HCT116 (cell line): Measurements from ENCODE around the gene TSPAN14. TPM values are rescaled to one million over a fixed set of nuclear protein-coding genes. Genes with fewer than 3 reads are reported as not detected.
"Not testable (repeated sequence)": the region's sequence is repeated elsewhere in the genome, so short reads cannot be mapped to it uniquely, and the experiment has no call there.

Experiments used
- ATAC-seq: fragments of 200-7000 bp; cut with Tn5 transposase; 2 replicates; pipeline ENCODE4 v1.9.1; 2020; ENCODE audit warnings: mild to moderate bottlenecking, moderate library complexity
- BruUV-seq: library from RNA; stranded (reverse); fragments of 400-500 nt; replicated peaks from 2 replicates; lab custom pipeline; 2021; lab: Mats Ljungman, UMichigan
- CTCF ChIA-PET: fragments of 300-600 bp; sonication (Branson Sonifier 250); formaldehyde crosslinking; loops from one replicate; lab custom pipeline; 2021; ENCODE audit warnings: antibody characterized with exemption; lab: Charles Lee
- POLR2A ChIA-PET: fragments of 300-600, 350-600 bp; sonication (Branson Sonifier 250); formaldehyde crosslinking; loops from one replicate; lab custom pipeline; 2021; ENCODE audit warnings: antibody characterized with exemption; lab: Charles Lee
- RAD21 ChIA-PET, 2 experiments: fragments of 300-600 bp; sonication (Branson Sonifier 250); formaldehyde crosslinking; loops; one replicate each; lab custom pipeline; 2023; ENCODE audit warnings: low total read pairs in 2 of 2; ENCODE audit not compliant: uncharacterized antibody in 2 of 2, unreplicated experiment in 2 of 2, low non-redundant PET in 1 of 2; lab: Charles Lee
- DNase-seq: peaks from one replicate; pipeline ENCODE4 v3.0.0-alpha.2; 2010; ENCODE audit warnings: low read depth, low spot score
- H2AFZ ChIP-seq: fragments of 200-600 bp; shearing (Covaris generic), sonication (generic); 2 replicates; pipeline ENCODE4 v1.6.1; 2017; ENCODE audit warnings: low read depth, mixed run types, mixed read lengths, antibody characterized with exemption, low read length; ENCODE audit not compliant: poor library complexity, severe bottlenecking
- H3K27ac ChIP-seq: 2 replicates; pipeline ENCODE4 v1.5.1; 2012; ENCODE audit warnings: low read depth, low read length
- H3K27me3 ChIP-seq: fragments of 200-600 bp; sonication (generic); 2 replicates; pipeline ENCODE4 v1.6.1; 2016; ENCODE audit warnings: mixed run types, low read length, mixed read lengths; ENCODE audit not compliant: insufficient read depth
- H3K36me3 ChIP-seq, 2 experiments: fragments of 200-500 bp in 1 of 2; fragments of 200-600 bp in 1 of 2; sonication (Bioruptor generic) in 1 of 2; sonication (generic) in 1 of 2; 2 replicates each; pipeline versions ENCODE4 v1.5.1 to v1.6.1; 2014 to 2016; ENCODE audit warnings: low read length in 2 of 2, inconsistent platforms in 1 of 2, mixed read lengths in 1 of 2, mixed run types in 1 of 2; ENCODE audit not compliant: insufficient read depth in 2 of 2, control insufficient read depth in 1 of 2
- H3K4me1 ChIP-seq, 2 experiments: fragments of 200-600 bp in 1 of 2; sonication (generic) in 1 of 2; 2 replicates each; pipeline versions ENCODE4 v1.5.1 to v1.6.1; 2012 to 2017; ENCODE audit warnings: low read length in 2 of 2, inconsistent platforms in 1 of 2, mild to moderate bottlenecking in 1 of 2, mixed read lengths in 1 of 2, mixed run types in 1 of 2, moderate library complexity in 1 of 2; ENCODE audit not compliant: insufficient read depth in 2 of 2, control insufficient read depth in 1 of 2
- H3K4me2 ChIP-seq: fragments of 200-600 bp; sonication (generic); 2 replicates; pipeline ENCODE4 v1.6.1; 2017; ENCODE audit warnings: mixed run types, low read length, mixed read lengths
- H3K4me3 ChIP-seq, 2 experiments: fragments of 200-600 bp in 1 of 2; sonication (generic) in 1 of 2; replicated peaks in 1 of 2; 2 replicates each; pipeline ENCODE4 v1.5.1; 2011 to 2016; ENCODE audit warnings: low read length in 2 of 2, control low read depth in 1 of 2, low read depth in 1 of 2, mild to moderate bottlenecking in 1 of 2, mixed read lengths in 1 of 2, mixed run types in 1 of 2
- H3K79me2 ChIP-seq: fragments of 200-600 bp; sonication (generic); 2 replicates; pipeline ENCODE4 v1.6.1; 2017; ENCODE audit warnings: mild to moderate bottlenecking, mixed run types, low read length, moderate library complexity, mixed read lengths; ENCODE audit not compliant: insufficient read depth
- H3K9ac ChIP-seq: fragments of 200-600 bp; sonication (generic); 2 replicates; pipeline ENCODE4 v1.6.1; 2016; ENCODE audit warnings: low read length, mixed read lengths
- H3K9me2 ChIP-seq: fragments of 200-600 bp; sonication (generic), shearing (Covaris generic); 2 replicates; pipeline ENCODE4 v1.6.1; 2017; ENCODE audit warnings: mixed run types, mild to moderate bottlenecking, moderate library complexity; ENCODE audit not compliant: insufficient read depth
- H3K9me3 ChIP-seq, 2 experiments: fragments of 200-500 bp in 1 of 2; fragments of 200-600 bp in 1 of 2; sonication (Bioruptor generic) in 1 of 2; sonication (generic) in 1 of 2; 2 replicates each; pipeline ENCODE4 v1.6.1; 2014 to 2017; ENCODE audit warnings: low read length in 2 of 2, mixed read lengths in 2 of 2, inconsistent platforms in 1 of 2, low read depth in 1 of 2, mild to moderate bottlenecking in 1 of 2, mixed run types in 1 of 2, moderate library complexity in 1 of 2; ENCODE audit not compliant: control insufficient read depth in 1 of 2, insufficient read depth in 1 of 2
- H4K20me1 ChIP-seq: fragments of 200-600 bp; sonication (generic), shearing (Covaris generic); 2 replicates; pipeline ENCODE4 v1.6.1; 2017; ENCODE audit warnings: mixed run types, mild to moderate bottlenecking, moderate library complexity; ENCODE audit not compliant: insufficient read depth
- CBX3 ChIP-seq: IDR thresholded peaks from 2 replicates; pipeline ENCODE4 v1.6.1; 2012; ENCODE audit warnings: low read depth
- CEBPB ChIP-seq: IDR thresholded peaks from 2 replicates; pipeline ENCODE4 v1.6.1; 2012; ENCODE audit warnings: low read depth
- CTCF ChIP-seq, 3 experiments: fragments of 200-600 bp in 1 of 3; sonication (generic) in 1 of 3; IDR thresholded peaks in 2 of 3; conservative IDR thresholded peaks in 1 of 3; 2 replicates each; pipeline ENCODE4 v1.5.1; 2012 to 2017; ENCODE audit warnings: low read depth in 2 of 3, low read length in 2 of 3, antibody characterized with exemption in 1 of 3, borderline replicate concordance in 1 of 3, control low read depth in 1 of 3, mild to moderate bottlenecking in 1 of 3, mixed read lengths in 1 of 3, mixed run types in 1 of 3, moderate library complexity in 1 of 3; ENCODE audit not compliant: insufficient read depth in 1 of 3
- EGR1 ChIP-seq: IDR thresholded peaks from 2 replicates; pipeline ENCODE4 v1.6.1; 2012; ENCODE audit warnings: low read depth
- ELF1 ChIP-seq: IDR thresholded peaks from 2 replicates; pipeline ENCODE4 v1.6.1; 2012; ENCODE audit warnings: low read depth, borderline replicate concordance
- EZH2 ChIP-seq: fragments of 200-600 bp; sonication (generic); IDR thresholded peaks from 2 replicates; pipeline ENCODE4 v1.6.1; 2017; ENCODE audit warnings: antibody characterized with exemption, mixed run types
- EZH2phosphoT487 ChIP-seq: fragments of 200-600 bp; IDR thresholded peaks from 2 replicates; pipeline ENCODE4 v1.6.1; 2018; ENCODE audit warnings: antibody characterized with exemption, borderline replicate concordance
- FOSL1 ChIP-seq: IDR thresholded peaks from 2 replicates; pipeline ENCODE4 v1.6.1; 2012; ENCODE audit warnings: low read depth
- JUND ChIP-seq: IDR thresholded peaks from 2 replicates; pipeline ENCODE4 v1.6.1; 2012
- POLR2A ChIP-seq: IDR thresholded peaks from 2 replicates; pipeline ENCODE4 v1.7.0; 2011; ENCODE audit warnings: borderline replicate concordance; ENCODE audit not compliant: insufficient read depth, insufficient read length; ENCODE audit errors: extremely low read depth
- POLR2AphosphoS5 ChIP-seq: IDR thresholded peaks from 2 replicates; pipeline ENCODE4 v1.6.1; 2011; ENCODE audit warnings: mild to moderate bottlenecking, low read depth, low read length, moderate library complexity
- RAD21 ChIP-seq: IDR thresholded peaks from 2 replicates; pipeline ENCODE4 v1.6.1; 2012; ENCODE audit warnings: low read depth, mild to moderate bottlenecking
- SIN3A ChIP-seq: IDR thresholded peaks from 2 replicates; pipeline ENCODE4 v1.6.1; 2012; ENCODE audit warnings: low read depth
- SP1 ChIP-seq: IDR thresholded peaks from 2 replicates; pipeline ENCODE4 v1.6.1; 2012; ENCODE audit warnings: low read depth
- SRF ChIP-seq: IDR thresholded peaks from 2 replicates; pipeline ENCODE4 v1.6.1; 2012; ENCODE audit warnings: low read depth
- TCF7L2 ChIP-seq: IDR thresholded peaks from 2 replicates; pipeline ENCODE4 v1.7.0; 2011; ENCODE audit warnings: borderline replicate concordance, inconsistent platforms; ENCODE audit not compliant: insufficient read depth, insufficient read length; ENCODE audit errors: extremely low read depth
- ZBTB33 ChIP-seq: IDR thresholded peaks from 2 replicates; pipeline ENCODE4 v1.6.1; 2011; ENCODE audit warnings: mild to moderate bottlenecking, low read length, moderate library complexity; ENCODE audit not compliant: insufficient replicate concordance; ENCODE audit errors: extremely low read depth
- ZFX ChIP-seq: fragments of 450-650 bp; IDR thresholded peaks from 2 replicates; pipeline ENCODE4 v1.6.1; 2017
- ZNF274 ChIP-seq: fragments of 200-500 bp; sonication (Bioruptor generic); IDR thresholded peaks from 2 replicates; pipeline ENCODE4 v1.6.1; 2014; ENCODE audit warnings: mild to moderate bottlenecking, low read depth, low read length, inconsistent platforms
- intact Hi-C: fragments of 100-400 bp; cut with micrococcal nuclease; formaldehyde crosslinking; loops from 2 replicates; pipeline ENCODE4 v1.10.0; 2022
- total RNA-seq: library from RNA; stranded (reverse); gene quantifications from one replicate; pipeline ENCODE4 v1.2.1, GENCODE V29; 2021; ENCODE audit not compliant: unreplicated experiment

Gene TSPAN14
- total RNA-seq, 1 experiment from 2014 or later, result 86.8 TPM

- H3K27ac ChIP-seq, ATAC-seq, H3K9me3 ChIP-seq, H3K9ac ChIP-seq, H3K9me2 ChIP-seq, H3K4me2 ChIP-seq, RAD21 ChIA-PET, H3K4me3 ChIP-seq, BruUV-seq, intact Hi-C loops, DNase-seq, H3K27me3 ChIP-seq, H2AFZ ChIP-seq, H4K20me1 ChIP-seq, POLR2A ChIA-PET: not testable (repeated sequence)
- CTCF ChIA-PET, result interaction anchor here (1.6 kb wide), 1 partner anchor 16 kb away, joined by 5 read pairs; no protein-coding TSS in a partner anchor
- H3K4me1 ChIP-seq, result peaks cover 46 to 71% of the 10 kb centered on the region in 2 experiments
- peaks cover 81% of the 10 kb centered on the region for H3K79me2 ChIP-seq
- H3K36me3 ChIP-seq, result peaks cover 0 to 20% of the 10 kb centered on the region in 2 experiments; a peak in 1 of 4 replicates
Measured at GRCh38 chr10:80475641-80476040, 21.5 kb downstream of the TSPAN14 start.

- DNase-seq, result no peak
- ChIA-PET RAD21 (no interaction called here), CTCF (interaction anchor here (2.0 kb wide), 1 partner anchor 29 kb away, joined by 7 read pairs; no protein-coding TSS in a partner anchor), POLR2A (interaction anchor here (0.7 kb wide), 1 partner anchor 29 kb away, joined by 4 read pairs; no protein-coding TSS in a partner anchor)
- Histone ChIP-seq H3K4me1 (peaks cover 36 to 67% of the 10 kb centered on the region in 2 experiments), H3K9me3 (peaks cover 0 to 6% of the 10 kb centered on the region in 2 experiments; a peak in 1 of 4 replicates), H3K36me3 (peaks cover 0 to 20% of the 10 kb centered on the region in 2 experiments; a peak in 1 of 4 replicates), H3K27ac (no peak overlapping the region), H3K27me3 (no peaks in the 10 kb centered on the region), H3K79me2 (peaks cover 80% of the 10 kb centered on the region), H2AFZ (no peak overlapping the region), H4K20me1 (peaks cover 4% of the 10 kb centered on the region; the same call in 1 of the 2 replicates), H3K9ac (no peak overlapping the region), H3K4me2 (0 out of 2 replicates have a peak overlapping the region, but pooled peaks have one; percentile 40), H3K9me2 (no peaks in the 10 kb centered on the region), H3K4me3 (no peak overlapping the region)
- intact Hi-C loops, result no loop called here
- no TSS peak for BruUV-seq
- ATAC-seq, result no peak
- TF ChIP-seq CTCF (IDR thresholded peaks at IDR 0.05 in 2 of 3, conservative IDR thresholded peaks at IDR 0.05 in 1 of 3; ENCODE audit: borderline replicate concordance in 1 of 3, insufficient read depth in 1 of 3, low read depth in 2 of 3, low read length in 2 of 3), result no peak
- TF ChIP-seq EZH2, result no peak
- TF ChIP-seq EGR1, result no peak
- TF ChIP-seq SRF, result no peak
- TF ChIP-seq EZH2phosphoT487, result no peak
- no peak for TF ChIP-seq SP1
- no peak for TF ChIP-seq ZNF274
- no peak for TF ChIP-seq ZFX
- TF ChIP-seq TCF7L2, result no peak
- TF ChIP-seq CBX3, result no peak
- no peak for TF ChIP-seq RAD21
- no peak for TF ChIP-seq CEBPB
- no peak for TF ChIP-seq ELF1
- no peak for TF ChIP-seq FOSL1
- no peak for TF ChIP-seq JUND
- no peak for TF ChIP-seq POLR2AphosphoS5
- no peak for TF ChIP-seq POLR2A
- TF ChIP-seq SIN3A, result no peak
- TF ChIP-seq ZBTB33, result no peak
Measured at GRCh38 chr10:80476685-80477084, 22.6 kb downstream of the TSPAN14 start.
